ENCODE results near the gene C1QTNF6.

C1QTNF6 gene

DNA sequence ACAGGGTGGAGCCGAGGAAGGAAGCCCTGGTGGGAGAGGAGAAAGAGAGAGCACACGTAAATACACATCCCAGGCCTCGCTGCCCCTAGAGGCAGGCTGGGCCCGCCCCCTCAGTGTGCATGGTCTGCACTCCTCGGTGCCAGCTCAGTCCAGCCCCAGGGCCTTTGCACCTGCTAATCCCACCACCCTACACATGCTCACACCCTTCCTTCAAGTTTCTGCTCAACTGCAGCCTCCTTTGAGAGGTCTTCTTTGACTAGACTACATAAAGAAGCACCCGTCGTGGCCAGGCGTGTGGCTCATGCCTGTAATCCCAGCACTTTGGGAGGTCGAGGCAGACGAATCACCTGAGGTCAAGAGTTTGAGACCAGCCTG is 43.9 kb downstream of the C1QTNF6 start:
- Mint-ChIP-seq H3K4me1 (peaks cover 16% of the 10 kb centered on the region), H3K4me3 (no peak overlapping the region), H3K27ac (no peak overlapping the region), H3K36me3 (ENCODE audit: low read depth) (no peaks in the 10 kb centered on the region), H3K27me3 (ENCODE audit: low read depth) (peaks cover 25% of the 10 kb centered on the region), H3K9me3 (peaks cover 3% of the 10 kb centered on the region)
- TF ChIP-seq, protein P1, sequence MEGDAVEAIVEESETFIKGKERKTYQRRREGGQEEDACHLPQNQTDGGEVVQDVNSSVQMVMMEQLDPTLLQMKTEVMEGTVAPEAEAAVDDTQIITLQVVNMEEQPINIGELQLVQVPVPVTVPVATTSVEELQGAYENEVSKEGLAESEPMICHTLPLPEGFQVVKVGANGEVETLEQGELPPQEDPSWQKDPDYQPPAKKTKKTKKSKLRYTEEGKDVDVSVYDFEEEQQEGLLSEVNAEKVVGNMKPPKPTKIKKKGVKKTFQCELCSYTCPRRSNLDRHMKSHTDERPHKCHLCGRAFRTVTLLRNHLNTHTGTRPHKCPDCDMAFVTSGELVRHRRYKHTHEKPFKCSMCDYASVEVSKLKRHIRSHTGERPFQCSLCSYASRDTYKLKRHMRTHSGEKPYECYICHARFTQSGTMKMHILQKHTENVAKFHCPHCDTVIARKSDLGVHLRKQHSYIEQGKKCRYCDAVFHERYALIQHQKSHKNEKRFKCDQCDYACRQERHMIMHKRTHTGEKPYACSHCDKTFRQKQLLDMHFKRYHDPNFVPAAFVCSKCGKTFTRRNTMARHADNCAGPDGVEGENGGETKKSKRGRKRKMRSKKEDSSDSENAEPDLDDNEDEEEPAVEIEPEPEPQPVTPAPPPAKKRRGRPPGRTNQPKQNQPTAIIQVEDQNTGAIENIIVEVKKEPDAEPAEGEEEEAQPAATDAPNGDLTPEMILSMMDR (IDR thresholded peaks at IDR 0.05; ENCODE audit: unreplicated experiment in 3 of 3) = no peak

- peaks cover 3% of the 10 kb centered on the region for H3K9me3 Mint-ChIP-seq
- peaks cover 16% of the 10 kb centered on the region for H3K4me1 Mint-ChIP-seq
- H3K27me3 Mint-ChIP-seq (ENCODE audit: low read depth) = peaks cover 26% of the 10 kb centered on the region
- no peaks in the 10 kb centered on the region for H3K36me3 Mint-ChIP-seq (ENCODE audit: low read depth)
- TF ChIP-seq, protein P1 (IDR thresholded peaks at IDR 0.05; ENCODE audit: unreplicated experiment in 3 of 3) = no peak
- H3K4me3 Mint-ChIP-seq = no peak overlapping the region
- H3K27ac Mint-ChIP-seq = no peak overlapping the region
These were observed 46.1 kb downstream of the C1QTNF6 start for GRCh38 chr22:37141971-37142370.

GRCh38 chr22:37141476-37141875 is 46.6 kb downstream of the C1QTNF6 start:
- Mint-ChIP-seq H3K9me3 (peaks cover 3% of the 10 kb centered on the region), H3K36me3 (ENCODE audit: low read depth) (no peaks in the 10 kb centered on the region), H3K4me3 (no peak overlapping the region), H3K4me1 (peaks cover 16% of the 10 kb centered on the region), H3K27me3 (ENCODE audit: low read depth) (peaks cover 28% of the 10 kb centered on the region), H3K27ac (no peak overlapping the region)
- TF ChIP-seq, protein P1 (IDR thresholded peaks at IDR 0.05; ENCODE audit: unreplicated experiment in 3 of 3) = no peak

DNA sequence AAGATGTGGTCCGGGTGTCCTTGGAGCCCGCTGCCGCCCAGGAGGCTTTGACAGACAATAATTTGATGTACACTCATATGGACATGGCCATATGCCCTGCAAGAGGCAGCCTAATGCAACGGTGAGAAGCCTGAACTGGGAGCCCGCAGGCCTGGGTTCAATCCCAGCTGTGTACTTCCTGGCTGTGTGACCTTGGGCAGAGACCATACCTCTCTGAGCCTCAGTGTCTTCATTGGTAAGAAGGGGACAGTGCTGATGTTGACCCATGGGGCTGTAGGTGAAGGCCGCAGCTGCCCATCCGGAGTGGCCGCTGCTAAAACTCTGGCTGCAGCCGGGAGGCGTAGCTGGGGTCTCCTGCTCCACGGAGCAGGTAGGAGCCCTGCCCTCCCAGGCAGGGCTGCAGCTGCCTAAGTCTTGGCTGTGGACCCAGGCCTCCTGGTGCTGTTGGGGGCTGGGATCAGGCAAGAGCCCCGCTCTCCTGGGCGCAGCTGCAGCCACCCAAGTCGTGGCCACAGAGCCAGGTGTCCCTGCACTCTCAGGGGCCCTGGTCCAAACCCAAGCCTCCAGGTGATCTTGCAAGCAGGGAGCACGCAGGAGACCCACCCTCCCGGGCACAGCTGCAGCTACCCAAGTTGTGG is 47.2 kb downstream of the C1QTNF6 start:
- TF ChIP-seq, protein P1 (IDR thresholded peaks at IDR 0.05; ENCODE audit: unreplicated experiment in 3 of 3) = no peak
- peaks cover 14% of the 10 kb centered on the region for H3K4me1 Mint-ChIP-seq
- no peak overlapping the region for H3K27ac Mint-ChIP-seq
- H3K27me3 Mint-ChIP-seq (ENCODE audit: low read depth) = peaks cover 24% of the 10 kb centered on the region
- no peaks in the 10 kb centered on the region for H3K36me3 Mint-ChIP-seq (ENCODE audit: low read depth)
- peaks cover 3% of the 10 kb centered on the region for H3K9me3 Mint-ChIP-seq
- no peak overlapping the region for H3K4me3 Mint-ChIP-seq

DNA sequence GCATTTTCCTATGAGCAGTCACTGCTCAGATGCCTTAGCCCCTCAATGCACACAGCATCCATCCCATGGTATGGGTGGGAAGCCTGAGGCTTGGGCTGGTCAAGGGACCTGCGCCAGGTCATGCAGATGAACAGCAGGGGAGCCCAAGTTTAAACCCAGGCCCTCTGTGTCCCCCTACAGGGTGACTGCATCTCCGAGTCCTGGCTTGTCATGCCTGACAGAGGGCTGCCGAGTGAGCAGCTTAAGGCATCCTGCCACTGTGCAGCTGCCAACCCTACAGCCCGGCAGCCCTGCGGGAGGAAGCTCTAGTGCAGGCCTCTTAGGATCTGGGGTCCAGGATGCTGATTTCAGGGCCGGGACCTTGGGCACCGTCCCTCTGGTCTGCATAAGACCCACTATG is 48.3 kb downstream of the C1QTNF6 start:
- TF ChIP-seq, protein P1 (IDR thresholded peaks at IDR 0.05; ENCODE audit: unreplicated experiment in 3 of 3) = no peak
- H3K9me3 Mint-ChIP-seq = peaks cover 2% of the 10 kb centered on the region
- H3K27me3 Mint-ChIP-seq (ENCODE audit: low read depth) = peaks cover 19% of the 10 kb centered on the region
- no peak overlapping the region for H3K27ac Mint-ChIP-seq
- no peak overlapping the region for H3K4me3 Mint-ChIP-seq
- H3K4me1 Mint-ChIP-seq = peaks cover 7% of the 10 kb centered on the region
- no peaks in the 10 kb centered on the region for H3K36me3 Mint-ChIP-seq (ENCODE audit: low read depth)

DNA sequence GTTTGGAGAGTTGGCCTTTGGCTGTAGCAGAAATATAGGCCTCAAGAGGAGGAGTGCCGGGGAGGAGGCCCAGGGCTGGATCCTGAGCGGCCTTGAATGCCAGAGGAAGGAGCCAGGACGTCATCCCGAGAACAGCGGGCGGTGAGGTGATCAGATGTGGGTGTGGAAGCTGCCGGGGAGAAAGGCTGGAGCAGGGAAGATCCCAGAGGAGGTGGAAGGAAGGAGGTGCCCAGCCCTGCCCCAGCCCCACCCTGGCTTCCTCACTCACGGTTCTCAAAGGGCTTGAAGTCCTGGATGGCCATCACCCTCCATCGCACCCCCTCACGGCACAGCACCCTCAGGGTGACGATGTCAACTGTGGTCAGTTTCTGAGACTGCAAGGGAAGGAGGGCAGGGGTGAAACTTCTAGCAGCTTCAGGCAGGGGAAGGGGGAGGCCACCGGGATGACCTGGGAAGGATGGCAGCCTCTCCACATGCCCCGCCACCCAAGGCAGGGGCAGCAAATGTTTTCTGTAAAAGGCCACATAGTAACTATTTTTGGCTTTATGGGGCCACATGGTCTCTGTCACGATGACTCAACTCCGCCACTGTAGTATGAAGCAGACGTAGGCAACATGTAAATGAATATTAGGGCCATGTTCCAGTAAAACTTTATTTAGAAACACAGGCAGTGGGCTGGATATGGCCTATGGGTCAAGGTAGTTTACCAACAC is 49.0 kb downstream of the C1QTNF6 start:
- TF ChIP-seq, protein P1 (IDR thresholded peaks at IDR 0.05; ENCODE audit: unreplicated experiment in 3 of 3) = no peak
- H3K27ac Mint-ChIP-seq = no peak overlapping the region
- no peaks in the 10 kb centered on the region for H3K9me3 Mint-ChIP-seq
- H3K27me3 Mint-ChIP-seq (ENCODE audit: low read depth) = peaks cover 21% of the 10 kb centered on the region
- no peaks in the 10 kb centered on the region for H3K36me3 Mint-ChIP-seq (ENCODE audit: low read depth)
- peaks cover 5% of the 10 kb centered on the region for H3K4me1 Mint-ChIP-seq
- no peak overlapping the region for H3K4me3 Mint-ChIP-seq
